HEK293T (cell line): ENCODE results near the gene NIPAL1.

Experiments used
- BHLHE40 ChIP-seq: fragments of 450-650 bp; IDR thresholded peaks from 2 replicates; pipeline ENCODE4 v1.6.1; 2016; ENCODE audit warnings: mild to moderate bottlenecking, moderate library complexity, borderline replicate concordance
- CTBP1 ChIP-seq: fragments of 450-650 bp; IDR thresholded peaks from 2 replicates; pipeline ENCODE4 v1.6.1; 2016; ENCODE audit warnings: borderline replicate concordance
- FOXA1 ChIP-seq: fragments of 450-650 bp; IDR thresholded peaks from 2 replicates; pipeline ENCODE4 v1.6.1; 2016; ENCODE audit warnings: mild to moderate bottlenecking
- FOXK2 ChIP-seq: fragments of 450-650 bp; IDR thresholded peaks from 2 replicates; pipeline ENCODE4 v1.6.1; 2016; ENCODE audit warnings: mild to moderate bottlenecking
- HDGF ChIP-seq: fragments of 450-650 bp; IDR thresholded peaks from 2 replicates; pipeline ENCODE4 v1.6.1; 2017; ENCODE audit warnings: antibody characterized with exemption, borderline replicate concordance
- L3MBTL2 ChIP-seq: fragments of 450-650 bp; conservative IDR thresholded peaks from 2 replicates; pipeline ENCODE4 v1.6.1; 2016; ENCODE audit warnings: mild to moderate bottlenecking
- SP1 ChIP-seq: fragments of 450-650 bp; IDR thresholded peaks from 2 replicates; pipeline ENCODE4 v1.6.1; 2017
- SUZ12 ChIP-seq: fragments of 450-650 bp; IDR thresholded peaks from 2 replicates; pipeline ENCODE4 v1.6.1; 2016; ENCODE audit warnings: mild to moderate bottlenecking
- ZNF384 ChIP-seq: fragments of 450-650 bp; IDR thresholded peaks from 2 replicates; pipeline ENCODE4 v1.6.1; 2016

GRCh38 chr4:48047421-48047844, 30.9 kb downstream of the NIPAL1 start:
- TF ChIP-seq L3MBTL2, result no peak
- TF ChIP-seq FOXK2, result no peak
- no peak for TF ChIP-seq FOXA1
- TF ChIP-seq BHLHE40, result no peak
- TF ChIP-seq SUZ12, result no peak
- TF ChIP-seq HDGF, result no peak
- TF ChIP-seq SP1, result no peak
- TF ChIP-seq CTBP1, result no peak
- no peak for TF ChIP-seq ZNF384
